Coronary artery (tissue), 2 donors: Measurements from ENCODE around the gene SMOC2.

Source experiments
- DNase-seq: peaks from one replicate; pipeline ENCODE4 v3.0.0-alpha.2; 2017; ENCODE audit warnings: low spot score
- H3K27ac ChIP-seq, 2 donors: fragments of 200-600 bp; sonication (generic); one replicate each; pipeline ENCODE4 v1.5.1; 2016 to 2019
- H3K4me3 ChIP-seq: fragments of 200-600 bp; sonication (generic); 2 replicates; pipeline ENCODE4 v1.5.1; 2016; ENCODE audit warnings: mild to moderate bottlenecking, moderate library complexity
- CTCF ChIP-seq: fragments of 200-600 bp; sonication (generic); IDR thresholded peaks from one replicate; pipeline ENCODE4 v1.5.1; 2019; ENCODE audit warnings: antibody characterized with exemption

Gene SMOC2

GRCh38 chr6:168452685-168453377, 11.8 kb downstream of the SMOC2 start:
- no peak for TF ChIP-seq CTCF
- Histone ChIP-seq H3K4me3 (peak overlapping the region; percentile 36), H3K27ac (peak overlapping the region; percentile 74 to 95)
- no peak for DNase-seq

GRCh38 chr6:168455847-168456530, 15.0 kb downstream of the SMOC2 start:
- TF ChIP-seq CTCF, result no peak
- DNase-seq, result no peak
- Histone ChIP-seq H3K27ac (peak overlapping the region; percentile 60 to 61), H3K4me3 (no peak overlapping the region)

GRCh38 chr6:168456907-168457652, 16.1 kb downstream of the SMOC2 start:
- Histone ChIP-seq H3K27ac (no peak overlapping the region), H3K4me3 (no peak overlapping the region)
- no peak for DNase-seq
- no peak for TF ChIP-seq CTCF

GRCh38 chr6:168457653-168457934, 16.6 kb downstream of the SMOC2 start:
- no peak for DNase-seq
- no peak for TF ChIP-seq CTCF
- Histone ChIP-seq H3K4me3 (no peak overlapping the region), H3K27ac (no peak overlapping the region)

GRCh38 chr6:168458101-168458500, 17.1 kb downstream of the SMOC2 start:
- H3K27ac ChIP-seq, result no peak overlapping the region
- no peak for TF ChIP-seq CTCF
- DNase-seq, result no peak
- H3K4me3 ChIP-seq, result no peak overlapping the region

GRCh38 chr6:168459572-168459971, 18.6 kb downstream of the SMOC2 start:
- Histone ChIP-seq H3K27ac (no peak overlapping the region), H3K4me3 (no peak overlapping the region)
- DNase-seq, result no peak
- TF ChIP-seq CTCF, result no peak
